ENCODE data around the gene KLK15. TPM values are rescaled to one million over a fixed set of nuclear protein-coding genes. Genes with fewer than 3 reads are reported as not detected.

The KLK15 gene
- total and polyA plus RNA-seq, 2 of the 8 experiments (the other 6 are each of a cell fraction or from before 2014, with no cell fraction given): not detected

DNA sequence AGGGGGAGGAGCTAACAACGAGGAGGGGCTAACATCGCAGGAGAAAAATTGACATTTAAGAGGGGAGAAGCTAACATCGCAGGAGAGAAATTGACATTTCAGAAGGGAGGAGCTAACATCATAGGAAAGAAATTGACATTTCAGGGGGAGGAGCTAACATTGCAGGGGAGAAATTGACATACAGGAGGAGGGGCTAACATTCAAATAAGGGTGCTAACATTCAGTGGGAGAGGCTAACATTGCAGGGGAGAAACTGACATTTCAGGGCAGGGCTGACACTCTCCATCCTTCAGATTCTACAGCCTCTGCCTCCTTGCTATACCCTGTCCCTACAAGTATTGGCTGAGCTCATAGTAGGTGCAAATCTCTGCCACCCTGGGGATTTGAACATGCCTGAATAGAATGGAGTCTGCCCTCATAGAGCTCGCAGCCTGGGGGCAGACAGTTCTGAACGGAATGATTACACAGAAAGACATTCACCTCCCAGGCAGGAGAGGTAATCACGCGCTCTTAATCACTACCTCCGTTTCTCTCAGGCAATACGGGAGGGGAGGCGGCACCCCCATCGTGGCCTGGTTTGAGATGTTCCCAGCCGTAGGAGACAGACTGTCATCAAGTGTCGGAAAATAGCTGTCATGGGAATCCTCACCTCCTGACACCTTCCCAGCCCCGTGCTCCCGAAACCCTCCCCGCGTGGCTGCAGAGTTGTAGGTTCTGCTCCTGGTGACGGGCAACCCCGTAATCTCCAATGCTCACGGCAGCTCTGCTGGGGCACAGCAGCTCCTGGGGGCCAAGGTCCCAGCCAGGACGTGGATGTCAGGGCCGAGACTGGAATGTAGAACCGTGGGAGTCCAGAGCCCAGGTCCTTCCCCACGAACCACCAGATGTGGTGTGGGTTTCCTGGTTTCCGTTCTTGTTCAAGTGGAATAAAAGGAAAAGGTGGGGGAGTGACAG is 53.6 kb downstream of the KLK15 start (continued):
- TF ChIP-seq CHD7 (IDR thresholded peaks at IDR 0.05; ENCODE audit: insufficient replicate concordance, low read length) (no peak), HDAC2 (IDR thresholded peaks at IDR 0.05; ENCODE audit: borderline replicate concordance in 1 of 2, low read depth in 2 of 2, low read length in 2 of 2) (no peak)

All from H1 (cell line).